HG02623 (cell line): ENCODE data around the gene DHX35.

Source experiments
- ATAC-seq: cut with Tn5 transposase; IDR thresholded peaks from one replicate; pipeline ENCODE4 v1.9.1; 2021; ENCODE audit warnings: moderate library complexity; ENCODE audit not compliant: unreplicated experiment

DHX35 gene, protein sequence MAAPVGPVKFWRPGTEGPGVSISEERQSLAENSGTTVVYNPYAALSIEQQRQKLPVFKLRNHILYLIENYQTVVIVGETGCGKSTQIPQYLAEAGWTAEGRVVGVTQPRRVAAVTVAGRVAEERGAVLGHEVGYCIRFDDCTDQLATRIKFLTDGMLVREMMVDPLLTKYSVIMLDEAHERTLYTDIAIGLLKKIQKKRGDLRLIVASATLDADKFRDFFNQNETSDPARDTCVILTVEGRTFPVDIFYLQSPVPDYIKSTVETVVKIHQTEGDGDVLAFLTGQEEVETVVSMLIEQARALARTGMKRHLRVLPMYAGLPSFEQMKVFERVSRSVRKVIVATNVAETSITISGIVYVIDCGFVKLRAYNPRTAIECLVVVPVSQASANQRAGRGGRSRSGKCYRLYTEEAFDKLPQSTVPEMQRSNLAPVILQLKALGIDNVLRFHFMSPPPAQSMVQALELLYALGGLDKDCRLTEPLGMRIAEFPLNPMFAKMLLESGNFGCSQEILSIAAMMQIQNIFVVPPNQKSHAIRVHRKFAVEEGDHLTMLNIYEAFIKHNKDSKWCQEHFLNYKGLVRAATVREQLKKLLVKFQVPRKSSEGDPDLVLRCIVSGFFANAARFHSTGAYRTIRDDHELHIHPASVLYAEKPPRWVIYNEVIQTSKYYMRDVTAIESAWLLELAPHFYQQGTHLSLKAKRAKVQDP

DNA sequence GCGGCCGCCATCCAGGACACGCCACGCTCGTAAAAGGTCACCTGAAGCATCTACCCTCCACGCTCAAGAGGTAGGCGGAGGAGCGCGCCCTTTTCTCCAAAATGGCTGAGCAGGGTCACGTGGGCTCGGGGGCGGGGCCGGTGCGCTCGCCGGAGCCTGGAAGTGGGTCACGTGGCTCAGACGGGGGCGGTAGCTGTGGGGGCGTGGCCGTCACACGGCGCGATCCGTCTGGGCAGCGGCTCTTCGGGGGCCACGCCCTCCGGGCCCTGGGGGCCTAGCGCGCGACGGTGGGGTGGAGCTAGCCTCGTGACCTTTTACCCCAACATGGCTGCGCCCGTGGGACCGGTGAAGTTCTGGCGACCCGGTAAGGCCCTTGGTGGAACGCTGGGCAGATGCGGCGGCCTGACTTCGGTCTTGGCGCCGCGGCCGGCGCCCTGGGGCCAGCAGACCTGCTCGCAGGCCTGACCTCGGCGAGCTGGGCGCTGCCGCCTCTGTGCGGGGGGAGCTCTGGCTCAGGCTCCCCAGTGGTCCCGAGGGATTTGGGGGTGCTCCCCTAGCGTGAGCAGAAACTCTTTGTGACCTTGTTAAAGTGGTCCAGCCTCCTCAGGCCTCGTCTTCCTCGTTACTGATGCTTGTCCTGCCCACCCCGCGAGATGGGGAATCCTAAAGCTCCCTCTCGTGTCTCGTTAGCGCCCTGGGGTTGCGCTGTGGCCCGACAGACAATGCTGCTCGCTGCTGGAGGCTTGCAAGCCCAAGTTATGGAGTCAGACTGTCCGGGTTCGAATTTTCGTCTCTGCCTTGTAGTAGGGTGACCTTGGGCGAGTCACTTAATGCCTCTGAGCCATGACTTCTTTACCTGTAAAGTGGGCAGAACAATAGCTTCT, at the start of gene DHX35:
DHX35 (plus strand) TSS at position 301 of the 884 bp plus-strand sequence; CDS start at position 325, 24 bp downstream.
- peak; percentile 96 for ATAC-seq

DNA sequence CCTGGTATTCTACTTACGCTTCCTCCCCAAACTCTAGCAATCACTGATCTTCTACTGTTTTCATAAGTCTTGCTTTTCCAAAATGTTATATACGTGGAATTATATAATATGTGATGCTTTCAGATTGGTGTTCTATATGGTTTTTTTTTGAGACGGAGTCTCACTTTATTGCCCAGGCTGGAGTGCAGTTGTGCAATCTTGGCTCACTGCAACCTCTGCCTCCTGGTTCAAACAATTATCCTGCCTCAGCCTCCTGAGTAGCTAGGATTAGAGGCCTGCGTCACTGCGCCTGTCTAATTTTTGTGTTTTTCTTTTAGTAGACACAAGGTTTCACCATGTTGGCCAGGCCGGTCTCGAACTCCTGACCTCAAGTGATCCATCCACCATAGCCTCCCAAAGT, 46.8 kb upstream of the DHX35 start:
- no peak for ATAC-seq

DNA sequence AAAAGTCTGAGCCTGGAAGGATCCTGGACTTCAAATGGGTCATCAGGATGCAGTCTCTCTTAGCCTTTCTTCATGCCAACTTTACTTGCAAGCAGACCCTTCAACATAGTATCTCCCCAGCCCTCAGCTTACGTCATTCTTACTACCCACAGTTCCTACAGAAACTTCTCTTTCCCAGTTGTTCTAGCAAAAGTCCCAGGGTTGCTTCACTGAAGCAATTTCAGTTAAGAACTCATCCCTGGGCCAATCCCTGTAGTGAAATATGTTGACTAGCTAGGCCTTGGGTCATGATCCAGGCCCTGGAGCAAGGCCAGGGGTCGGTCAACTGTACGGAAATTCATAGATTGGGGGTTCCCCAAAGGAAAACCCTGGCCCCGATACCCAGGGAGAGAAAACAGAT, 44.5 kb upstream of the DHX35 start:
- no peak for ATAC-seq

DNA sequence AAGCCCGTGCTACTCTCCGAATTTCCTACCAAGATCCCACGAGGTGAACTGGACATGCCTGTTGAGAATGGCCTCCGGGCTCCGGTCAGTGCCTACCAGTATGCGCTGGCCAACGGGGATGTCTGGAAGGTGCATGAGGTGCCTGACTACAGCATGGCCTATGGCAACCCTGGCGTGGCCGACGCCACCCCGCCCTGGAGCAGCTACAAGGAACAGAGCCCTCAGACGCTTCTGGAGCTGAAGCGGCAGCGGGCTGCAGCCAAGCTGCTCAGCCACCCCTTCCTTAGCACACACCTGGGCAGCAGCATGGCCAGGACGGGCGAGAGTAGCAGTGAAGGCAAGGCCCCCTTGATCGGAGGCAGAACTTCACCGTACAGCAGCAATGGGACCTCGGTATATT, 44.0 kb upstream of the DHX35 start:
- ATAC-seq: no peak

DNA sequence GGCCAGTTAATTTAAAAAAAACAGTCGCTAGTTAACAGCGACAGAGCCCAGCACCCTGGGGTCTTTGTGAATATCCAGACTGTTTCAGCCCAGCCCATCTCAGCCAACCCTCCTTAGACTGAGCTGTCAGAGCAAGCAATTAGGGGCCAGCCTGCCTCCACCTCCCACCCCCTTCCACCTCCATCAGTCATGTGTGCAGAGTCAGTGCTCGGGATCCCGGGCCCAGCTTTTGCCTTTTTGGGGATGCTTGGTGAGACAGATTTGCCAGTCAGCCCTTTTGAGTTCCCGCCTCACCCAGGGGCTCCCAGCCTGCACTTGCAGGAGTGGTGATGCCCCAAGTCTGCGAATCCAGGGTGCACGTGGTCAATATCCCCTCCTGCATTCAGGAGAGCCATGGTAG, 42.5 kb upstream of the DHX35 start:
- no peak for ATAC-seq

DNA sequence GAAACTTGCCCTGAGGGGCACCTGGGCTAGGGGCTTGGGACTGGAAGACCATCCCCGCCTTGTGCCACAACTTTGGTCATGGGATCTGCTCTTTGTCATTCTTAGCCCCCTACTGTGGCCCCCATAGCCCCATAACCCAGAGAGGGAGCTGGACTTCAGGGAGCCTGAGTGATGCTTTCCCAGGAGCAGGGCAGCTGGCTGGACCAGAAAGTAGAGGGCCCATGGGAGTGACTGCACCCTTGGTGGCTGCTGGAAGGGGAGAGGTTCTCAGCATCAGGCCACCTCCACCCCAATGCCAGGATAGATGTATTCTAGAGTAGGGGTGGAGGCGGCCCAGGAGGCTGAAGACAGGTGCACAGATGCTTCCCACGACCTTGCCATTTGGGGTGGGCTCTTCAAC, 41.7 kb upstream of the DHX35 start:
- no peak for ATAC-seq

DNA sequence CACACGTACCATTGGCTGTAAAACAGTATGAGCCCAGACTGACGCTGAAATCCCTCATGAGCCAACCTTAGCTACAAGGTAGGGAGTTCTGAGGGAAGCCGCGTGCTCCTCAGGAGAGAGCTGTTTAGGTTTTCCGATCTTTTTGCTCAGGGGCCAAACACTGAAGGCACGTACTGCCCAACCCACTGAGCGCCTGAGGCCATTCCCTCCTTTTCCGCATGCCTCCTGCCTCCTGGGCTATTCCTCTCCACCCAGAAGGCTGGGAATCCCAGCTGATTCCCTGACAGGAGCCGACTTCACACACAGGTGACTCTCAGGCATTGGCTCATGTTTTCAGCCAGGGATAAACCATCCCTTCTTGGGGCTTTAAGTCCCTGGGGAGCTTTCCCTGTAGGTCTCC, 41.3 kb upstream of the DHX35 start:
- ATAC-seq: no peak

DNA sequence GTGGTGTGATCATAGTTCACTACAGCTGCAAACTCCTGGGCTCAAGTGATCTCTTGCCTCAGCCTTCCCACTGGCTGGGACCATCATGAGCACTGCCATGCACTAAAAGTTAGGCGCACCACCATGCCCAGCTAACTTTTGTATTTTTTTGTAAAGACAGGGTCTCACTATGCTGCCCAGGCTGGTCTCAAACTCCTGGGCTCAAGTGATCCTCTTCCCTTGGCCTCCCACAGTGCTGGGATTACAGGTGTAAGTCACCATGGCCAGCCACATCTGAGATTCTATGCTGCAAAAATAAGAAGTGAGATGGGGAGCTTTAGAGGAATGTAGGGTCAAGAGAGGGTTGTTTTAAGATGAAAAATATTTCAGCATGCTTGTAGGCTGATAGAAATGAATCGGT, 37.4 kb upstream of the DHX35 start:
- ATAC-seq: no peak

DNA sequence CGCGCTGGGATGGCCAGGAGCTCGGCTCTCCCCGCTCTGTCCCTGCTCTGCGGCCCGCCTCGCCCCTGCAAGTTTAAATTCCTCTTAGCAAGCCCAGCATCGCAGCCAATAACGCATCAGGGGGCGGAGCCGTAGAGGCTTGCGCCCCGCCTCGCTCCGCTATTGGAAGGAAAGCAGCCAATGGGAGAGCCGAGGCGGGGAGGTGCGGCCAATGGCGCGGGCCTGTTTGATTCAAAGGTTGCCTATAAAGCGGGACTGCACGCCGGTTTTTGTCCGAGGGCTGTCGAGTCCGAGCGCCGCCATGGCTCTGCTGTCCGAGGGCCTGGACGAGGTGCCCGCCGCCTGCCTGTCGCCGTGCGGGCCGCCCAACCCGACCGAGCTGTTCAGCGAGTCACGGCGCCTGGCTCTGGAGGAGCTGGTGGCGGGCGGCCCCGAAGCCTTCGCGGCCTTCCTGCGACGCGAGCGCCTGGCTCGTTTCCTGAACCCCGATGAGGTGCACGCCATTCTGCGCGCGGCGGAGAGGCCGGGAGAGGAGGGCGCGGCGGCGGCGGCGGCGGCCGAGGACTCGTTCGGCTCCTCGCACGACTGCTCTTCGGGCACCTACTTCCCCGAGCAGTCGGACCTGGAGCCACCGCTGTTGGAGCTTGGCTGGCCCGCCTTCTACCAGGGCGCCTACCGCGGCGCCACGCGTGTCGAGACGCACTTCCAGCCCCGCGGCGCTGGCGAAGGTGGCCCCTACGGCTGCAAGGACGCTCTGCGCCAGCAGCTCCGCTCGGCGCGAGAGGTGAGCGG, 35.8 kb upstream of the DHX35 start, which contains the start of gene FAM83D:
FAM83D (plus strand) TSS at position 276 of the 792 bp plus-strand sequence; CDS start at position 302, 26 bp downstream.
- ATAC-seq: peak; percentile 87

DNA sequence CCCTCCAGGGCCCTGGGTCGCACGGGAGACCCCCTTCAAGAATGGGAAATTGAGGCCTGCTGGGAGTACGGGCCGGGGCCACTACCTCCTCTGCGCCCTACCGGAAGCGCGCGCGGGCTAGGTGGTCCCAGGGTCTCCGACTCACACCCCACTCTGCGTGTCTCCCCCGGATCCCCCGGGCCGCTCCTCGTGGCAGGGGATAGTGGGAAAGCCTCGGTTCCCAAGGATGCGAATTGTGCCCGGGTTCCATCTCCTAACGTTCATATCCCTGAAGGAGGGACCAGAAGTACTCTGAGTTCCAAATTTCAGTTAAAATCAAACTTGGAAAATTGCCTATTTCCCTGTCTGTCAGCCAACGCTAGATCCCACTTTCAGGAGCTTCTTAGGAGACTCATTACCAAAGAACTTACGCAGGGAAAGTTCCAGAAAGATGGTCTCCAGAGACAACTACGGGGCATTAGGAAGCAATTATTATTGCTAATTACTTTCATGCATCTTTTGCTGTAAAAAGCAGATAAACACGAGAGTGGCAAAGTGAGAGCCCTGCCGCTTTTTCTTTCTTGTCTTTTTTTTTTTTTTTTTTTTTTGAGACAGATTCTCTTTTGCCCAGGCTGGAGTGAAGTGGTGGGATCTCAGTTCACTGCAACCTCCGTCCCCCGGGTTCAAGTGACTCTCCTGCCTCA, 35.1 kb upstream of the DHX35 start:
- no peak for ATAC-seq

DNA sequence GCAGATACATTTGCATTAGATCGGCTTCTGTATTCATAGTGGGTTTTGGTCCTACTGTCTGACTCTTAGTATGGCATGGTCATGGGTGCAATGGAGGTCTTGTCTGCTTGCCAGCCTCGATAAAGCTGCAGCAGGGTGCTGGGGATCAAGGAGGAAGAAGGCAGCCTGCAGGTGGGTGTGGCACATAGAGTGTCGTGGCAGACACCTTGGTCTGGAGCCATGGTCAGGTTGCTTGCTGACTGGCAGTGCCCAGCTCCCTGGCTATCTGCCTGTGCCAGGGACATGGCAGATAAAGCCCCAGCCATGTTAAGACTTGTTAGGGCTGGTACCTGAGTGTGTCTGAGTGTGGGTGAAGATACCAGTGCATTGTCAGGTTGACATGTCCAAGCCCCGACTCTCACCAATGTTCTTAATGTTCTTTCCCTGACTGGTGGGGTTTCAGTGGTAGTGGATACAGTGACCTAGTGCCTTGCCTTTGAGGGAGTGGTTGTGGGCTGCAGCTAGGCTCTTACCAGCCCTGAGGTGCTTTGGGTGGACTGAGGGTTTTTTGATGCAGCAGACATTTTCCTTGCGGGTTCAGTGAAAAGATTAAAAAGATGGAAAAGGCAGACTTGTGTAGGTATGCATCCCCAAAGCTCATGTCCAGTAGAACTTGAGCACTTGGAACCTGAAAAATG, 34.1 kb upstream of the DHX35 start:
- no peak for ATAC-seq

DNA sequence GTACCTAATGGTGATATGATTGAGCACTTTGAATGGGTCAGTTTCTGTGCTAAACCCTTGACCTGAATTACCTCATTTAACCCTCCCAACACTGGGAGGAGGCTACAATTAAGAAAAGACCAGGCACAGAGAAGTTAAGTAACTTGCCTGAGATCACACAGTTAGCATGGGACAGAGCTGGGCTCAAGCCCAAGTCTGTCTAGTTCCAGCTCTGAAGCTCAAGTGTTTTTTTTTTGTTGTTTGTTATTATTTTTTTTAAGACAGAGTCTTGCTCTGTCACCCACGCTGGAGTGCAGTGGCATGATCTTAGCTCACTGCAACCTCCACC, 31.9 kb upstream of the DHX35 start:
- no peak for ATAC-seq

DNA sequence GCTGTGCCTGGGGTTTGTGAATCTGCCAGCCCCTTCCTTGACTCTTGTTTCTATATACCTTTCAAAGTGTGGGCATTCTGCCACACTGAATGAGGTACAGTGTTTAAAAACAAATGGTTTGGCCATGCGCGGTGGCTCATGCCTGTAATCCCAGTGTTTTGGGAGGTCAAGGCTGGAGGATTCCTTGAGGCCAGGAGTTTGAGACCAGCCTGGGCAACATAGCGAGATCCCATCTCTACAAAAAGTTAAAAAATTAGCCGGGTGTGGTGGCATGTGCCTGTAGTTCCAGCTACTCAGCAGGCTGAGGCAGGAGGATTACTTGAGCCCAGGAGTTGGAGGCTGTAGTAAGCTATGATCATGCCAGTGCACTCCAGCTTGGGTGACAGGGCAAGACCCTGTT, 30.2 kb upstream of the DHX35 start:
- no peak for ATAC-seq

DNA sequence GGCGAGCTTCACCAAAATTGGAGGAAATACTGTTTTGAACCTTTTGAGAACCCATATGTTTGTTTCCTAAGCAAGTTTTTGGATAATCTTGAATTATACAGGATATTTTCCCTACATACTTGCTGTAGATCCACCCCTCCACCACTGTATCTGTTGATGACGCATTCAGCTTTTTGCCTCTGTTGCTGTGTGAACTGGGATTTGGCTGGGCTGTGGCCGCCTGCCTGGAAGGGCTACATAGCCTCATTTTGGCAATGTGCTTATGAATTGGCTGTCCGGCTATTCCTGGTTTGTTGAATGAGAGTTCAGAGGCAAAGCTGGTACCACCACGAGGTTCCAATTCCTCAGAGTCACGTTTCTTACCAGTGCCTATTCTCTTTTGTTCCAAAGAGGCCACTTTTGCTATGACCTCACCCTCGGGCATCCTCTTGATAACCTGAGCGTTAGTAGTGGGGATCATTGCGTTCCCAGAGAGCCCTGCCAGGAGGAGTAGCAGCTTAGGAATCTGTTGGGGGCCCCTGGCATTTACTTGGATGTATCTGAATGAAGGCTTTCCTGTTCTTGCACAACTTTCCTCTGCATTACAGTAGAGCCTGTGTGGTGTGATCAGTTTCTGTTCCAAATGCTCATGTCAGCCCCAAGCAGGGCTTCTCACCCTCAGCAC, 29.6 kb upstream of the DHX35 start:
- no peak for ATAC-seq

DNA sequence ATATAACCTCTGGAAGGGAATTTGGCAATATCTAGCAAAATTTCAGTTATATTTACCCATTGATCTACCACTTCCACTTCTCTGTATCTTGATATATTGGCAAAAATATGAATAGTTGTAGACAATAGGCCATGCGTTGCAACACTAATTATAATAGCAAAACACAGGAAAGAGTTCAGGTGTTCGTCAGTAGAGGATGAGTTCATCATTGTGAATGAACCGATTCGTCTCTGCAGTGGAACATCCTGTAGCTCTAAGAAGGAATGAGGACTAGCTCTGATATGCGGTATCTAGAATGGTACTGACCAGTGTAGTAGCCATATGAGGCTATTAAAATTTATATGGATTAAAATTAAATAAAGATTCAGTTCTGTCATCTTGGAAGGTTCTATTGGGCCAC, 27.6 kb upstream of the DHX35 start:
- no peak for ATAC-seq

DNA sequence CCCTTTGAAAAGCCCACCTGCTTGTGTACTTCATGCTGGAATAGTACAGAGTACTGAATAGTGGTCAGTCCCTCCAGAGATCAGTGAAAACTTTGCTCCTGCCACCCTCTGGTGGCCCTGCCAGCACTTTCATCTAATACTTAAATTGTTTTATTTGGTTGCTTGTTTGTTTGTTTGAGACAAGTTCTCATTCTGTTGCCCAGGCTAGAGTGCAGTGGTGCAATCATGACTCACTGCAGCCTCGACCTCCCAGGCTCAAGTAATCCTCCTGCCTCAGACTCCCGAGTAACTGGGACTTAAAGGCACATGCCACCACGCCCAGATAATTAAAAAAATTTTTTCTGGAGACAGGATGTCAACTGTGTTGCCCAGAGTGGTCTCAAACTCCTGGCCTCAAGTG, 26.9 kb upstream of the DHX35 start:
- ATAC-seq: no peak

DNA sequence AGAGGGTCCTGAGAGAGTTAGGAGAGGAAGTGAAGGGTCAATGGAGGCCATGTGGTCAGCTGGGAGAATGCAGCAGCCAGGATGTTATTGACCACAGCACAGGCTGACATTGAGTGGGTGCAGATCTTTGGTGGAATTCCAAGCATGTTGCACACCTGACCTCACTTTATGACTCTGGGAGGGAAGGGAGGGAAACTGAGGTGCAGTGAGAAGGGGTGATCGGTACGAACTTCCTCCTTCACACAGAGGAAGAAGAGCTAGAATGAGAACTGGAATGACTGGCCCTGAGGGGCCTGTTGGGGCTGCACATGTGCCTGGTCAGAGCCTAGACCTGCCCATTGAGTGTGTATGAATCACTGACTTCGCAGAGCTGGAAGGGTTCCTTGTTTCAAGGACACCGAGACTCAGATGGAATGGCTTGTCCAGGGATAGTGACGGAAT, 26.2 kb upstream of the DHX35 start:
- ATAC-seq: no peak

DNA sequence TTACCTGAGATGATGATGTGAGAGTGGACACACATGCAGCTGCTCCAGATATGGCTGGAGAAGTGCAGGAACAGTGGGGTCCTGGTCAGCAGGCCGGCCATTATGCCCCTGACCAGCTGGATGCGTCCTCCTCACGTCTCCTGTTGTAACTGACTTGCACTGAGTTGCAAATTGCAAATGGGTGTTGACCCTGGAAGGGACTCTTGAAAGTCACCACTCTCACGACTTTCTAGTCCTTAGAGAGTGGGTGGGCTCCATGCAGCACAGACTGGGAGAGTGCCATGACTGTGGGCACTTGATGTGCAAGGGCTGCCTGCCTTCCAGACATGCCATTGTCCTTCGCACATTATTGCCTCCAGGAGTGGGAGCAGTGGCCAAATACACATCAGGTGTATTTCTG, 25.1 kb upstream of the DHX35 start:
- ATAC-seq: no peak

DNA sequence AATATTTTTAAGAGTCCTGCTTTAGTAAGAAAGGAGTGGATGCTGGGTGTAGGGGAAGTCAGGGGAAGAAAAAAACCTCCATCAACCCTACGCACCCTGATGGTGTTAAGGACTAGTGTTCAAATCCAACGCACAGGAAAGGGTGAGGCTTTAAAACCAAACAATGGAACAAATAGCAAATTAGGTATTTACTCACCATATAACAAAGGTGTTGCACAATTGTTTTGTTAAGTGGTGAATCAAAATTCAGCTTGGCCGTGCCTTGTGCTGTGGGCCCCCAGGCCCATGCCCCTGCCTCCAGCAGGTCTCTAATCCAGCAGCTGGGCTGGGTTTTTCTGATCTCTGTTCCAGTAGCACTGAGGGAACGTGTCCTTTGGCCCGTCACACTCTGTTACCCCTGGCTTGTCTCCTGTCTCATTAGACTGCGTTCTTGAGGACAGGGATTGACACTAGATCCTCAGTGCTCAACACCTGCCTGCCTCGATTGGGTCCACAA, 24.1 kb upstream of the DHX35 start:
- no peak for ATAC-seq
